WTC11 (cell line): ENCODE measurements around the gene ANGPTL2.

Experiments
- CTCF ChIP-seq: fragments of 200-600 bp; IDR thresholded peaks from 2 replicates; pipeline ENCODE4 v1.8.0; 2022; ENCODE audit warnings: antibody characterized with exemption
- SMAD4 ChIP-seq: sonication (generic); formaldehyde crosslinking; IDR thresholded peaks from 2 replicates; pipeline ENCODE4 v1.8.0; 2022; ENCODE audit warnings: mild to moderate bottlenecking, missing genetic modification reagents
- TCF7 ChIP-seq: sonication (generic); formaldehyde crosslinking; IDR thresholded peaks from 2 replicates; pipeline ENCODE4 v1.8.0; 2022; ENCODE audit warnings: mild to moderate bottlenecking, low read depth, missing genetic modification reagents, moderate library complexity

- TF ChIP-seq SMAD4 (CRISPR knock-in tag) (no peak), CTCF (no peak), TCF7 (CRISPR knock-in tag) (no peak)
These were observed 41.0 kb upstream of the ANGPTL2 start for GRCh38 chr9:127163409-127163808.
